NCI-H1436 (cell line): Measurements from ENCODE around the gene CATSPER2.
"Not testable (repeated sequence)": the region's sequence is repeated elsewhere in the genome, so short reads cannot be mapped to it uniquely, and the experiment has no call there.

Experiments
- DNase-seq: peaks from one replicate; lab custom pipeline; 2025; lab: John Stamatoyannopoulos, UW

The CATSPER2 gene

DNA sequence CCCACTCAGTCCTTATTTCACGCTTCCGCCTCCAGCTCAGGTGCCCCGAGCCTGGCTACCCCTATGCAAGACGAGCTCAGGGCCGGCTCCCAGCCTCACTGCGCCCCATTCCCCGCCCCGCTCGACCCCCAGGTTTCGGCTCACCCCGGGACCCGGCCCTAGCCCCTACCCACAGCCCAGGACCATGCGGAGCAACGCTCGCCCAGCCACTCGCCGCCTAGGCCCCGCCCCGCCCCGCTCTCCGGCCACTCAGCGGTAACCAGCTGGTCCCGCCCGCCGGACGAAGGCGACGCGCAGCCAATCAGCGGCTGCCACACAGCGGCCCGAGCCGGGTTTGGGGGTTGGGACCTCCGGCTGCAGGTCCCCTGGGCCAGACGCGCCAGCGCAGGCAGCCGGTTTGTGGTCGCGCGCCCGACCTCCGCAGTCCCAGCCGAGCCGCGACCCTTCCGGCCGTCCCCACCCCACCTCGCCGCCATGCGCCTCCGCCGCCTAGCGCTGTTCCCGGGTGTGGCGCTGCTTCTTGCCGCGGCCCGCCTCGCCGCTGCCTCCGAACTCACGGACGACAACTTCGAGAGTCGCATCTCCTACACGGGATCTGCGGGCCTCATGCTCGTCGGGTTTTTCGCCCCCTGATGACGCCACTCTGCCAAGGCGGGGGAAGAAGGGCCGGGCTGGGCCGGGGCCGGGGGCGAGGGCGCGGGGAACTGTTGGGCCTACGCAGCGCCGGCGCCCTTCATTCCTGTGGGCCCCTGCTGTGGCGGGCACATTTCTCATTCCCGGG, at the start of gene CATSPER2:
TSS of gene CATSPER2 (minus strand) at position 196 of the 781 bp plus-strand sequence. CDS start 783 bp downstream, outside the sequence.
- no peak for DNase-seq

DNA sequence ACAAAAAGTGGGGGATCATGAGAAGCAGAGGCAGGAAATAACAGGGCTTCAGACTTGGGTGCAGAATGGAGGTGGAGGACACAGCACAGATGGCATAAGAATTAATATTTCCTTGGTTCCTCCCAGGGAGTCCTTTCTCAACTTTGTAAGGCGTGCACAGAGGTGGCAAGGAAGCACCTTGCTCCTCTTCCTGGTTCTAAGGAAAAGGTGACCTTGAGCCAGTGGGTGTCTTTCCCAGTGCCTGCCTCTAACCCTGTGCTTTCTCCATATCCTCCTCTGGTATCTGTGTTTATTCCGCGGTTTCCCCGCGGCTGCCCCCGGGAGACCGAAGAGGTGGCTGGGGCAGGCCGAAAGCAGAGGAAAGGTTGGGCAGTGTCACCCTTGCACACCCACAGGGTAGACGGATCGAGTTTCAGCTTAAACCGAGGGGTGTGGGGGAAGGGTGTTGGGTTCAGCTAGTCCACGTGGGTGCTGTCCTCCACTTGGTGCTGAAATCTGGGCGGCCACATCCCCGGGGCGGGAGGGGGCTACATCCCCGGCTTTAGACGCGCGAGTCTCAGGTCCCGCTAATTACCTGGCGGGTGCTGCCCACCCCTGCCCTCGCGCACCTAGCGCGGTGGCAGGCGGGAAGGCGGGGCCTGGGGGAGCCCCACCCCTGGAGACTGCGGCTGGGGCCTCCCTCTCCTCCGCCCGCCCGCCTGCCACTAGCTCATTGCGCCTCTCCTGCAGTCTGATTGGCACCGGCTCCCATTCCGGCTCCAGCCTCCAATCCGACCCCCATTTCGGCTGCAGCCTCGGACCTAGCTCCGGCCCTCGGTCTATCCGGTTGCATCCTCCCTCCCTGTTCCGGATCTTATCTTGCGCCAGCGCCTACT, 44.7 kb upstream of the CATSPER2 start, which contains the start of gene CKMT1A:
TSS of gene CKMT1A (plus strand) at position 712 of the 875 bp plus-strand sequence. CDS start 192 bp downstream, outside the sequence.
- DNase-seq, result not testable (repeated sequence)

DNA sequence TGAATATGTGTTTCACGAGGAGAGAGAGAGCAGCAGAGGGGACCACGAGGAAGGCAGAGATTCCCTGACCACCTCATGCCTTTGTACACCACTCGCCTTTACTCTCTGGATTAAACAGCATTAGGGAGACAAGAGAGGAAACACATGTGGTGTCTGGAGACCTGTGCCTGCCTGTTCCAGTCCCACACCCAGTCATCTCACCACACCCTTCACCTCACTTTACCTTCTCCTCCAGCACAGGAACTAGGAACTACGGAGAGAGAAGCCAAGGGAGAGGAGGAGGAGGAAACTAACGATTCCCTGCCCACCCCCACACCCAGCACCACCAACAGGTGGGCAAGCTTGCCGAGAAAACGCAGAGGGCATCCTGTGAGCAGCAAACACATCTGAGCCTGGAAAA, 44.0 kb upstream of the CATSPER2 start:
- not testable (repeated sequence) for DNase-seq

DNA sequence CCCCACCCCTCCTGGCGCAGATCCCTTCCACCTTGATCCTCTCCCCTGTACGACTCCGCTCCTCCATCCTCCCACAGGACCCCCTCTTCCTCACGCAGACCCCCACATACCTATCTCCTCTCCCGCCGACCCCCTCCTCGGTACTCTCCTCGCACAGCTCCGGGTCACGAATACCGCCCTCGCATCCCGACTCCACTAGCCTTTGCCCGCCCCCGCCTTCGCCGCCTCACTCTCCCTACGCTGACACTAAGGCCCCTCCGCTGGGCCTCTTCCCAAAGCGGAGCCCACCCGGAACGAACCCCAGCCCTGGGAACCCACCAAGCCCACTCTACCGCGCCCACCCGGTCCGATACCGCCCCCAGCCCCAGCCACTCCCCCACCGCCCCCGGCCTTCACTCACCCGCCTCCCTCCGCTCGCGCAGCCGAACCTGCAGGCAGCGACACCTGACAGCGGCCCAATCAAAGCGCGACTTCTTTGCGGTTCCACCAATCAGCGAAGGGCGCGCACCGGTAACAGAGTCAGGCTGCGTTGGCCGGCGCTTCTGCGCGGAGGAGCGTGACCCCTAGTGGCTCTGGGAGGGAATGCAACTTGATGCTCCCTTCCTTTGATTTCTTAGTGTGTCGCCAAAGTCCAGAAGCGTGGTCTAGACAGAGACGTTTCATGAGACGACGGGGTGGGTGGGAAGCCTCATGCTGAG, 41.1 kb upstream of the CATSPER2 start:
- DNase-seq, result not testable (repeated sequence)

DNA sequence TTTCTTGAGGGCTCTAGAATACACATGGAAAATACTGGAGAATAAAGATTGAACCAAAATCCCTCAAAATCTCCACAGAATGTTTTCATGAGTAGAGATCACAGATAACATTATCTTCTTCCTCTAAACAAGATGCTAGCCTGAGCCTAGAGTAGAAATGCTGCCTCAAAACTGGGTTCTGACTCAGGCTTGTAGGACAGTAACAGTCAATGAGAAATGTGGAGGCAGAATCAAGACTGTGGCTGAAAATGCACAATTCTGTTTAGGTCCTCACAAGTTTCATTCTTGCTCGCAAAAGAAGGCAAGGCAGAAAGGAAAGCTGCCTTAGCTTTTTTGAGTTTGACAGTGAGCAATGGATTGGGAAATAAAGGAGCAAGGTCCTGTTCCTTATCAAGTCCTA, 25.5 kb upstream of the CATSPER2 start:
- not testable (repeated sequence) for DNase-seq

DNA sequence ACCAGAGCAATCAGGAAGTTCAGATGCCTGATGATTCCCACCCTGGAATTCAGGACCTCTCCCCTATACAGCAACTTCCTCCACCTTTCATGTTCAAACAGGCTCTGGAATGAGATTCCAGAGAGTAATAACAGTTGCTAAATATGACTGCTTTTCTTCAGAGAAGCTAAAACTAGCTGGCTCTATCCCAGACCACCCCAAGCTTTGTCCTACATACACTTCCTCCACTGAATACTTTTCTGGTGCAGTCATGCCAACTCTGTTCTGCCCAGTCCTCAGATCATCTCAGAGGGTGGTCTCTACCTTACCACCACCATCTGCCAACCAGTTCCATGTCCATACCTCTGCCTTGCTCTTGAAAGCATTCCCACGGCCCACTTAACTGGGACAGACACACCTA, 17.5 kb upstream of the CATSPER2 start:
- DNase-seq, result not testable (repeated sequence)

DNA sequence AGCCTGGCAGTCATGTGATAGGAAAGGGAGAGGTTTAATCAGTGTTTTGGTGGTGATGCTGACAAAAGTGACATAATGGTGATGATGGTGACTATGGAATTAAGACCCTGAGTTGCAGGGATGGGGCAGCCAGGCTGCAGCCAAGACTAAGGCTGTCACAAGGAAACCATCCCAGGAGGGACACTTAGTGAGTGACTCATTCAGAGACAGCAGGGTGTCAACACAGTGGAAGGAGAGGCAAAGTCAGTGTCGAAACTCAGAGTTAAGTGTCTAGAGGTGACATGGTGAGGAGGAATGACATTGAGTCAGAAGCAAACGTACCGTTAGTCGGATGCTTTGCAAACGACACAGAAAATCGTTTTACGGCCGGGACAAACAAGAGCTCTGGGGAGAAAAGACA, 14.7 kb upstream of the CATSPER2 start:
- not testable (repeated sequence) for DNase-seq

DNA sequence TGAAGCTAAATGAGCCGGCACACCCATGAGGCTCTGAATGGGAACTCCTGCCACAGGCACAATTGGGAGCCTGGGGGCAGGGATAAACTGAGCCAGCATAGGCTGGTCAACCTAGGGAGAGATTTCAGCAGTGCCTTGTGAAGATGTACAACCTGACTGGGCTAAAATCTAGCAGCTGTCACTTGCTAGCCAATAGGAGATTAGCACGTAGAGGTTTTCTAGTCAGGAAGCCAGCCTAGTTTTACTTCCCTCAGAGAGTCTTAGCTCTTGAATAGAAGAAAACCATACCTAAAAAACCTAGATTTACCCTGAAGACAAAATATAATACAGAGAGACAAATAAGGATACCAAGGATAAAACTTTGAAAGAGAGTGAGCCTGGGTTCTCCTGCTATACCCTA, 13.6 kb upstream of the CATSPER2 start:
- DNase-seq, result not testable (repeated sequence)

DNA sequence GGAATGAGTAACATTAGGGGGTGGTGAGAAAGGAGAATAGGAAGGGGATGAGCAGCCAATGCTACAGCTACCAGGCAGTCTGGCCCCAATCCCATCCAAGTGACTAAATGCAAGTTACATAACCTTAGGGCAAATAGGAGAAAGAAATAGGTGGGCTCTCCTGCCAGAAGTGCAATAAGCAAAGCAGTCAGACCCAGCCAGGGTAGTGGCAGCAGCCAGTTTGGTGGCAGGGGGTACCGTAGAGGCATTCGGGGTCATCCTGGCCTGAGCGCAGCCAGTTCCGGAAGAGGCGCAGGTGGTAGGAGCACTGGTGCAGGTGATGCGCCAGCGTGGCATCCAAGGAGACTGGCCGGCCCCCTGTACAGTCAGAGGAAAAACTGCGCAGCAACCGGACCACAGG, 11.1 kb upstream of the CATSPER2 start:
- not testable (repeated sequence) for DNase-seq

DNA sequence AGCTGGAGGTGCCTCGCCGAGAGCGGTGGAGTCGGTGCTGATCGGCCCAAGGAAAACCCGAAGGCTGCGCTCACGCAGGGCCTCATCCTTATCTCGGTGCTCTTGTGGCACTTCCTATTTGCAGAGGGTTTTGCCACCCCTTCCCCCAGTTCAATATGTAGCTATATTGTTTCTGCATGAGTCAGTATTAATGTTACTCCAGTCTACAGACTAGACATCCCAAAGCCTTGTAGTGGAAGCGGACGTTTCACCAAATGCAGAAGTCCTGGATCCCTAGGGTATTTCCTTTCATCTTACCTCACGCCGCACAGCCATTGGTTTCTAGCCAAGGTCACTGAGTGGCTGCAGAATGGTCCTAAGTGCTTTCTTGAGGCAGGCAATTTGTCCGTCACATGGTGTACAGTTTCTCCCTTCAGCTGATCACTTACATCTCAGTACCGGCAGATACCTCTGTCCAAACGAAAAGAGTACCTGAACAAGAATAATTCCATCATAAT, 834 bp upstream of the CATSPER2 start:
- not testable (repeated sequence) for DNase-seq

DNA sequence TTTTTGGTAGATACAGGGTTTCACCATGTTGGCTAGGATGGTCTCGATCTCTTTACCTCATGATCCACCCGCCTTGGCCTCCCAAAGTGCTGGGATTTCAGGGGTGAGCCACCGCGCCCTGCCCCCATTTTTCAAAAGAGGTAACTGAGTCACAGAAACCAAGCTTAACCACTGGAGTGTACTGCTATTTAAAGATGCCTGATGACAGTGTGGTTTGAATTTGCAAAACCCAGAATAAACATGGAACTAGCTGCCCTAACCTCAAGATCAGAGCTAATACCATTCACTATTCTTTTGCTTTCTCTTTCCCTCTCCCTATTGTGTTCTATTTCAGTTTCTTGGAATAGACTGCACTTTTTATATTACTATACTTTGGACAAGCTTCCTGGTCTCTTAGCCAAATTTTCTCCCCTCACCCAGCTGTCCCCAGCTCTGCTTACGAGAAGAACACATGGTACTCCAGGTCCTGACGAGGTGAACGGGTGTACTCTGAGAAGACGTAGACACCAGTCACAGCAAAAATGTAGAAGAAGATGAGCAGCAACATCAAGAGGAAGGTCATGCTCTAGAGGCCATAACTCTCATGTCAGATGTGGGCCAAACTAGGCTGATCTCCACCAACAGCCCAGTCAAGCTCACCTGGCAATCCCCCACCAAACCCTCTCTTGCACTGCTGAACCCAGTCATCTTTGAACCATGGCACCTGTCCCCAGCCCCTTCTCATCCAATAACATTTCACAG, 10.0 kb downstream of the CATSPER2 start:
- DNase-seq, result not testable (repeated sequence)

DNA sequence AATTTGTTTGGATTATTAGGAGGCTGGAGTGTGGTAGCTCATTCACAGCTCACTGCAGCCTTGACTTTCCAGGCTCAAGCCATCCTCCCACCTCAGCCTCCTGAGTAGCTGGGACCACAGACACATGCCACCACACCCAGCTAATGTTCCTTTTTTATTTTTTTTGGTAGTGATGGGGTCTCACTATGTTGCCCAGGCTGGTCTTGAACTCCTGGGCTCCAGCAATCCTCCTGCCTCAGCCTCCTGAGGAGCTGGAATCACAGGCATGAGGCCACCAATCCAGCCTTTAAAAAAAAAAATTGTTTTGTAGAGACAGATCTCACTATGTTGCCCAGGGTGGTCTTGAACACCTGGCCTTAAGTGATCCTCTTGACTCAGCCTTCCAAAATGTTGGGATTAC, 21.7 kb downstream of the CATSPER2 start:
- not testable (repeated sequence) for DNase-seq

DNA sequence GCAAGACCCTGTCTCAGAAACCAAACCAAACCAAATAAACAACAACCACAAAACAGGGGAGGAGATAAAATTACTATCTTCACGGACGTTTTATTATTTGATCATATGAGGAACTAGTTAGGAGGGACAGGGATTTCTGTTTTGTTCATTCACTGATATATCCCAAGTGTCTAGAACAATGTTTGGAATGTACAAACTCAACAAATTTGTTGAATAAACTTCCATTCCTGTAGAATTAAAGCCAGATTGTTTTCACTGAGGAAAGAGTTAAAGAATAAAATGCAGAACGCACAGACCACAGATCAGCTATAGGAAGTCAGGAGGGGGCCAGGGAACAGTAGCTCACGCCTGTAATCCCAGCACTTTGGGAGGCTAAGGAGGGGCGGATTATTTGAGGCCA, 23.5 kb downstream of the CATSPER2 start:
- no peak for DNase-seq

DNA sequence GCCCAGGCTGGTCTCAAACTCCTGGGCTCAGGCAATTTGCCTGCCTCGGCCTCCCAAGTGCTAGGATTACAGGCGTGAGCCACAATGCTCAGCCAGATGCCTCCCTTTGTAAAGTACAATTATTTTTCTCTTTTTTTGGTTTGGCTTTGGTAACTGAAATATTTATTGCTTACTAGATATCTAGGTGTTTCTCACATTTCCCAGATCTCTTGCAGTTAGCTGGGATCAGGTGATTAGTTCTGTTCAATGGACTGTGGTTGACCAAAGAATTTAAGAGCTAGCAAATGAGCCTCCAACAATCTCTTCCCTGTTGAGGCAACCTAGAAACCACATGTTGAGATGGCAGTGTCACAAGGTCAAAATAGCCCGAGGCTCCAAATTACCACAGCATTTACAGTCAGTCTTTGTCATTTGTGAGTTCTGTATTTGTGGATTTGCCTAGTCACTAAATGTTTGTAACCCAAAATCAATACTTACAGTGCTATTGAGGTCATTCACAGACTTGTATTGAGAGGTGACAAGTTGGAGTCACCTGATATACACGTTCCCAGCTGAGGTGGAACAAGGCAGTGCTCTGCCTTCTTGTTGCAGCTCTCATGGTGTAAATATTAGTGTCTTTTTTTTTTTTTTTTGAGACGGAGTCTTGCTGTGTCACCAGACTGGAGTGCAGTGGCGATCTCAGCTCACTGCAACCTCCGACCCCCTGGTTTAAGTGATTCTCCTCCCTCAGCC, 26.4 kb downstream of the CATSPER2 start:
- DNase-seq, result not testable (repeated sequence)

DNA sequence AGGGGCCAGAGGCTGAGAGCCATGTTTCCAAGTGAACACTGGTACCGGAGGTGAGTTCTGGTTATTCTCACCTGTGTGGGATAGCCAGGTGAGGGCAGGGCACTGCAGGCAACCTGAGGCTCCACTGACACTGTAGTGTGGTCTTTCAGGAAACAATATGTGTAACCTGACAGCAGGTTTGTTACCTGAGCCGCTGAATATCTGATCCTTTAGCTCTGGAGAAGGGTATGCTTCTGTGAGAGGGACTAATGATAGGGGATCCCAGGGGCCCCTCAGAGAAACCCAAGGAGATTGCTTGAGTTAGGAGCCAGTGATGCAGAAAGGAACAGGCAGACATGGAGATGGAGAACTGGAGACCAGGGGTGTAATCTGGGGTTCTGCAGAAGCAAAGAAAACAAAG, 29.9 kb downstream of the CATSPER2 start, which contains the start of gene STRC:
TSS of gene STRC (minus strand) at position 101 of the 400 bp plus-strand sequence. CDS start at position 23, 78 bp downstream.
- DNase-seq, result not testable (repeated sequence)

DNA sequence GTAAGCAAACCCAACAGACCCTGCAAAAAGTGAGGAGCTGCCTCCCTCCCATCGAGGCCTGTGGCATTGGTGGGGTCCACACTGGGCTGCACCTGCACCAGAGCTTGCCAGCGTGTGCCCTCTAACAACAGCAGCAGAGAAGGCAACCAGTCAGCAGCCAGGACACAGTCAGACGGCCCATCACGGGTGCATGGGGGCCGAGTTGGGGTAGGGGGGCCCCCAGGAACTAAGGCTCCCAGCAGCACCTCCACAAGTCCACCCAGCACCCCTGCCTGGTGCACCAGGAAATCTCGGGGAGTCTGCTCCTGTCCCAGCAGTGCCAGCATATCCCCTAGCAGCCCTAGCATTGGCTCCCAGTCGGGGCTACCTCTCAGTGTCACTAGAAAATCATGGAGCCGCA, 30.9 kb downstream of the CATSPER2 start:
- DNase-seq, result not testable (repeated sequence)

DNA sequence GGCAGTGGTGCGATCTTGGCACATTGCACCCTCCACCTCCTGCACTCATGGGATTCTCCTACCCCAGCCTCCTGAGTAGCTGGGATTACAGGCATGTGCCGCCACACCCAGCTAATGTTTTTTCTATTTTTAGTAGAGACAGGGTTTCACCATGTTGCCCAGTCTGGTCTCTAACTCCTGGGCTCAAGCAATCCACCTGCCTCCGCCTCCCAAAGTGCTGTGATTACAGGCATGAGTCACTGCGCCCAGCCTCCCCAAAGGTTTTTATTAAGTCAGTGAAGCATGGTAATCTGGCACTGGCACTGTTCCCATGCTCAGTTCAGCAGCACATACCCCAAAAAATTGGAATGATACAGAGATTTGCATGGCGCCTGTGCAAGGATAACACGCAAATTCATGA, 46.4 kb downstream of the CATSPER2 start:
- peak; percentile 4 for DNase-seq

DNA sequence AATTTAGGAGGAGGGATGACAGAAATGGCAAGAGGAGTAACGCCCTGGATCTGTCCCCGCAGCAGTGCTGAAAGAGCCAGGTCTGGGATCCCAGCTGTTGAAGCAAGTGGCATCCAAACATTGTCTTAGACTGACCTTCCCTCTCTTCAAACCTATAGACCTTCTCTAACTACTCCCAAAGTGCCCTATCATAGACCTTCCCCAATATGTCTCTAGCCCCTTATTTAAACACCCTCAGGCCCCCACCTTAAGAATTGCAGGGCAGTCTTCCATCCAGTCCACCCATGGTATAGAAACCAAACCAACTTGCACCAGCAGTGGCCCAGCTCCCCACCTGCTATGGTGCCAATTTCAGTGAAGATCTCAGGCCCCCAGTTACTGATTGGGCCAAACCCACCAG, 48.4 kb downstream of the CATSPER2 start:
- not testable (repeated sequence) for DNase-seq

DNA sequence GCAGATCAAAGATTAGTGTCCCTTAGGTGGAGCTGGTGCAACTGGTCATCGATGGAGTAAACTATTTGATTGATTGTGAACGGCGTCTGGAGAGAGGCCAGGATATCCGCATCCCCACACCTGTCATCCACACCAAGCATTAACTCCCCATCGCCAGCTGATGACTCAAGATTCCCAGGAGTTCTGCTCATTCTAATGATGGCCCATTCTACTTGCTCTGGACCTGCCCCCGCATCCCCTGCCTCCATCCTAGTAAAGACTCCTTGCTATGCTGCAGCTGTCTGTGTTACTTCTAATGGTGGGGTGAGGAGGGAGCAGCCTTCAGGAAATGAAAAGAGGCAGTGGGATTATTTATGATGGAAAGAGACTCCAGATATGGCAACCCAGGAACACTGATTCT, 49.5 kb downstream of the CATSPER2 start:
- not testable (repeated sequence) for DNase-seq
